ENCODE data around the gene MAZ.

Gene MAZ

GRCh38 chr16:29809850-29810698 is 3.7 kb downstream of the MAZ start:
- no peak for DNase-seq

- DNase-seq, result no peak
These were observed 4.4 kb downstream of the MAZ start for GRCh38 chr16:29810699-29811169.

- DNase-seq, result peak; percentile 50
These were observed 5.0 kb downstream of the MAZ start for GRCh38 chr16:29811170-29811895.

GRCh38 chr16:29811896-29812665 is 5.8 kb downstream of the MAZ start, which contains the start of gene PRRT2:
PRRT2 (plus strand) TSS chr16:29812193; CDS start chr16:29813055, 862 bp downstream.
- DNase-seq, result no peak

GRCh38 chr16:29812754-29813643 is 6.7 kb downstream of the MAZ start:
- DNase-seq, result no peak

- DNase-seq, result no peak
These were observed 7.6 kb downstream of the MAZ start for GRCh38 chr16:29813644-29814562.

GRCh38 chr16:29814592-29814991 is 8.3 kb downstream of the MAZ start:
- no peak for DNase-seq

- DNase-seq, result peak; percentile 56
These were observed 8.8 kb downstream of the MAZ start for GRCh38 chr16:29815032-29815721.

- DNase-seq, result peak; percentile 97
These were observed 9.7 kb downstream of the MAZ start, which contains the start of gene PAGR1 for GRCh38 chr16:29815793-29816693. PAGR1 (plus strand) TSS chr16:29816152; CDS start chr16:29816526, 374 bp downstream.

GRCh38 chr16:29816694-29817441 is 10.5 kb downstream of the MAZ start:
- DNase-seq, result no peak

- DNase-seq, result no peak
These were observed 11.8 kb downstream of the MAZ start for GRCh38 chr16:29818082-29818481.

GRCh38 chr16:29819506-29819905 is 13.2 kb downstream of the MAZ start:
- DNase-seq, result no peak

- no peak for DNase-seq
These were observed 14.0 kb downstream of the MAZ start, which contains the start of gene MVP for GRCh38 chr16:29820271-29820701. MVP (plus strand) TSS chr16:29820462; CDS start chr16:29830550, 10,088 bp downstream.

GRCh38 chr16:29820730-29821642 is 14.7 kb downstream of the MAZ start:
- no peak for DNase-seq

- DNase-seq, result no peak
These were observed 15.3 kb downstream of the MAZ start for GRCh38 chr16:29821643-29822115.

- no peak for DNase-seq
These were observed 18.3 kb downstream of the MAZ start for GRCh38 chr16:29824589-29825144.
